SK-N-SH treated with all-trans-retinoic acid at 6 μM for 48 hours (cell line): Measurements from ENCODE around the gene GNPTG.

Experiments
- ATAC-seq: fragments of 200-7000 bp; cut with Tn5 transposase; 3 replicates; pipeline ENCODE4 v1.9.1; 2020; ENCODE audit warnings: mild to moderate bottlenecking, moderate library complexity
- BACH2 ChIP-seq: fragments of 250-450 bp; sonication (Bioruptor Pico); IDR thresholded peaks from 2 replicates; pipeline ENCODE4 v1.9.0; 2021; ENCODE audit warnings: mild to moderate bottlenecking, borderline replicate concordance
- CREB5 ChIP-seq: fragments of 250-450 bp; sonication (Bioruptor Pico); IDR thresholded peaks from 2 replicates; pipeline ENCODE4 v1.5.1; 2020; ENCODE audit warnings: low read depth, mild to moderate bottlenecking, moderate library complexity
- CSDC2 ChIP-seq: fragments of 250-450 bp; sonication (Bioruptor Pico); IDR thresholded peaks from 2 replicates; pipeline ENCODE4 v1.5.0; 2020; ENCODE audit warnings: mild to moderate bottlenecking, moderate library complexity
- GLIS3 ChIP-seq: fragments of 250-450 bp; sonication (Bioruptor Pico); IDR thresholded peaks from 2 replicates; pipeline ENCODE4 v1.5.0; 2020; ENCODE audit warnings: mild to moderate bottlenecking, moderate library complexity
- ISL1 ChIP-seq: fragments of 250-450 bp; sonication (Bioruptor Pico); IDR thresholded peaks from 2 replicates; pipeline ENCODE4 v2.1.2; 2022; ENCODE audit warnings: mild to moderate bottlenecking, moderate library complexity
- OSR1 ChIP-seq: fragments of 250-450 bp; sonication (Bioruptor Pico); IDR thresholded peaks from 2 replicates; pipeline ENCODE4 v1.8.0; 2022; ENCODE audit warnings: moderate library complexity, mild to moderate bottlenecking, inconsistent platforms
- PATZ1 ChIP-seq: fragments of 250-450 bp; sonication (Bioruptor Pico); IDR thresholded peaks from 2 replicates; pipeline ENCODE4 v1.8.0; 2020; ENCODE audit warnings: mild to moderate bottlenecking, moderate library complexity, borderline replicate concordance
- POU6F1 ChIP-seq: fragments of 250-450 bp; sonication (Bioruptor Pico); IDR thresholded peaks from 2 replicates; pipeline ENCODE4 v1.8.0; 2021; ENCODE audit warnings: low read depth, mild to moderate bottlenecking, moderate library complexity, borderline replicate concordance
- RARB ChIP-seq: fragments of 250-450 bp; sonication (Bioruptor Pico); IDR thresholded peaks from 2 replicates; pipeline ENCODE4 v1.8.0; 2021; ENCODE audit warnings: mild to moderate bottlenecking, moderate library complexity
- SNAI2 ChIP-seq: fragments of 250-450 bp; sonication (Bioruptor Pico); IDR thresholded peaks from 2 replicates; pipeline ENCODE4 v1.5.0; 2020; ENCODE audit warnings: mild to moderate bottlenecking, moderate library complexity
- TCF4 ChIP-seq: fragments of 250-450 bp; sonication (Bioruptor Pico); IDR thresholded peaks from 2 replicates; pipeline ENCODE4 v1.8.0; 2021; ENCODE audit warnings: mild to moderate bottlenecking, moderate library complexity, borderline replicate concordance
- TOX ChIP-seq: fragments of 250-450 bp; sonication (Bioruptor Pico); IDR thresholded peaks from 2 replicates; pipeline ENCODE4 v1.8.0; 2021; ENCODE audit warnings: mild to moderate bottlenecking, moderate library complexity, borderline replicate concordance
- TSHZ2 ChIP-seq: fragments of 250-450 bp; sonication (Bioruptor Pico); IDR thresholded peaks from 2 replicates; pipeline ENCODE4 v1.5.0; 2020; ENCODE audit warnings: mild to moderate bottlenecking, moderate library complexity
- ZC3H10 ChIP-seq: fragments of 250-450 bp; sonication (Bioruptor Pico); IDR thresholded peaks from 2 replicates; pipeline ENCODE4 v1.5.1; 2021; ENCODE audit warnings: mild to moderate bottlenecking, moderate library complexity
- ZFP3 ChIP-seq: fragments of 250-450 bp; sonication (Bioruptor Pico); IDR thresholded peaks from 2 replicates; pipeline ENCODE4 v1.5.0; 2020; ENCODE audit warnings: mild to moderate bottlenecking, moderate library complexity
- ZFP30 ChIP-seq: fragments of 450-650 bp; formaldehyde crosslinking; IDR thresholded peaks from 2 replicates; pipeline ENCODE4 v1.5.0; 2022; ENCODE audit warnings: mild to moderate bottlenecking, moderate library complexity

The GNPTG gene

GRCh38 chr16:1338119-1338730 lies 13.5 kb upstream of the GNPTG start (continued):
- TF ChIP-seq POU6F1 (no peak), TSHZ2 (no peak), CREB5 (CRISPR knock-in tag) (no peak)

- no peak for ATAC-seq
- TF ChIP-seq ZC3H10 = no peak
- no peak for TF ChIP-seq OSR1 (CRISPR knock-in tag)
- no peak for TF ChIP-seq GLIS3 (CRISPR knock-in tag)
- TF ChIP-seq ZFP30 (CRISPR knock-in tag) = no peak
- TF ChIP-seq ZFP3 (CRISPR knock-in tag) = no peak
- TF ChIP-seq CSDC2 = no peak
- no peak for TF ChIP-seq TOX (CRISPR knock-in tag)
- no peak for TF ChIP-seq TCF4 (CRISPR knock-in tag)
- no peak for TF ChIP-seq RARB (CRISPR knock-in tag)
- TF ChIP-seq BACH2 (CRISPR knock-in tag) = no peak
- TF ChIP-seq TSHZ2 = no peak
- no peak for TF ChIP-seq ISL1 (CRISPR knock-in tag)
- TF ChIP-seq SNAI2 = no peak
- TF ChIP-seq, all 23 proteins: peak for 0
These were observed 12.7 kb upstream of the GNPTG start for GRCh38 chr16:1338855-1339675.

GRCh38 chr16:1340730-1341494 lies 10.8 kb upstream of the GNPTG start:
- no peak for ATAC-seq
- TF ChIP-seq PATZ1 (CRISPR knock-in tag) (no peak), RARB (CRISPR knock-in tag) (no peak), OSR1 (CRISPR knock-in tag) (no peak), SNAI2 (no peak), TCF4 (CRISPR knock-in tag) (no peak), ZFP3 (CRISPR knock-in tag) (no peak), POU6F1 (no peak)
